VCaP (cell line): Measurements from ENCODE around the gene CCDC134.

Source experiments
- H3K27ac ChIP-seq: fragments of 450-650 bp; 2 replicates; pipeline ENCODE4 v1.5.1; 2017
- TF ChIP-seq, protein P1 (sequence below): fragments of 450-650 bp; conservative IDR thresholded peaks from 2 replicates; pipeline ENCODE4 v1.5.1; 2017; ENCODE audit warnings: mild to moderate bottlenecking, moderate library complexity

CCDC134 gene

DNA sequence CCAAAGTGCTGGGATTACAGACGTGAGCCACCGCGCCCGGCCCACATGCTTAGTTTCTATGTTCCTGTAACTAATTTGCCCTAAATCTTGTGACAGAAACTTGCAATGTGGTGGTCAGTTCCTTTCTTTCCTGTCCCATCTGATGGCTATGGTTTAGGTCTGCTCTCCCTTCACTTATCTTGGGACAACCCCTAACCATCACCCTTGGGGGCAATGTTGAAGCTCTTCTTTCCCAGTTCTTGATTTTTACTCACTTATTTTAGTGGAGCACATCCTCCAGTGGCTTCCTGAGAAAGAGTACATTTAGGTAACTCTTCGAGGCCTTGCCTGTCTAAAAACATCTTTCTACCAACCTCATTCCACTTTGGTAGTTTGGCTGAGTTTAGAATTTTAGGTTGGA lies 39.7 kb downstream of the CCDC134 start:
- TF ChIP-seq, protein P1, sequence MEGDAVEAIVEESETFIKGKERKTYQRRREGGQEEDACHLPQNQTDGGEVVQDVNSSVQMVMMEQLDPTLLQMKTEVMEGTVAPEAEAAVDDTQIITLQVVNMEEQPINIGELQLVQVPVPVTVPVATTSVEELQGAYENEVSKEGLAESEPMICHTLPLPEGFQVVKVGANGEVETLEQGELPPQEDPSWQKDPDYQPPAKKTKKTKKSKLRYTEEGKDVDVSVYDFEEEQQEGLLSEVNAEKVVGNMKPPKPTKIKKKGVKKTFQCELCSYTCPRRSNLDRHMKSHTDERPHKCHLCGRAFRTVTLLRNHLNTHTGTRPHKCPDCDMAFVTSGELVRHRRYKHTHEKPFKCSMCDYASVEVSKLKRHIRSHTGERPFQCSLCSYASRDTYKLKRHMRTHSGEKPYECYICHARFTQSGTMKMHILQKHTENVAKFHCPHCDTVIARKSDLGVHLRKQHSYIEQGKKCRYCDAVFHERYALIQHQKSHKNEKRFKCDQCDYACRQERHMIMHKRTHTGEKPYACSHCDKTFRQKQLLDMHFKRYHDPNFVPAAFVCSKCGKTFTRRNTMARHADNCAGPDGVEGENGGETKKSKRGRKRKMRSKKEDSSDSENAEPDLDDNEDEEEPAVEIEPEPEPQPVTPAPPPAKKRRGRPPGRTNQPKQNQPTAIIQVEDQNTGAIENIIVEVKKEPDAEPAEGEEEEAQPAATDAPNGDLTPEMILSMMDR, result no peak
- H3K27ac ChIP-seq, result no peak overlapping the region; the same call in 1 of the 2 replicates

DNA sequence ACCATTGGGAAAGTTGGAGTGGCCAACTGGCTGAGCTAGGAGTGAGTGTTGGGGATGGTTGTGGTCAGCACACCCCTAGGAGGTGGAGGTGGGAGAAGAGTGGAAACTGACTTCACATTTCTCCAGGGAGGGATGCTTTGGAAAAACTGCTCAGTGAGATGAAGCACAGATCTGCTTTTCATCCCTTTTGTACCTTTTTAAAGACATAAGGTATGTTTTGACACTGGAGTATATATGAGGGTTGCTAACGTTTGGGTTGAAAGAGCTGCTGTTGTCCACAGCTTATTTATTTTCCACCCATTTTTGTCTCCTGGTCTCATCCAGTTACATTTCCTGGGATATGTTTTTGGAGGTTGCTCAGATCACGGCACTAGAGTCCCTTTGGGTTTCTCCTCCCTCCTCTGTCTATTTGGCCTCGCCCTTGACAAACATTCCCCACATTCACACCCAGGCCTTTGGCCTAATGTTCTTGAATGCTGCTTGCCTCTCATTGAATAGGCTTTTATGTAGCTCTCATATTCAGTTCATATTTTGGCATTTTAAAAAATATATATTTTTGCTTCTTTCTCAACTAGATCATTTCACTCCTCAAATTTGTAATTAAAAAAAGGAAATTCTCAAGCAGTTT lies 40.7 kb downstream of the CCDC134 start:
- TF ChIP-seq, protein P1, result no peak
- peak overlapping the region; percentile 26 for H3K27ac ChIP-seq

DNA sequence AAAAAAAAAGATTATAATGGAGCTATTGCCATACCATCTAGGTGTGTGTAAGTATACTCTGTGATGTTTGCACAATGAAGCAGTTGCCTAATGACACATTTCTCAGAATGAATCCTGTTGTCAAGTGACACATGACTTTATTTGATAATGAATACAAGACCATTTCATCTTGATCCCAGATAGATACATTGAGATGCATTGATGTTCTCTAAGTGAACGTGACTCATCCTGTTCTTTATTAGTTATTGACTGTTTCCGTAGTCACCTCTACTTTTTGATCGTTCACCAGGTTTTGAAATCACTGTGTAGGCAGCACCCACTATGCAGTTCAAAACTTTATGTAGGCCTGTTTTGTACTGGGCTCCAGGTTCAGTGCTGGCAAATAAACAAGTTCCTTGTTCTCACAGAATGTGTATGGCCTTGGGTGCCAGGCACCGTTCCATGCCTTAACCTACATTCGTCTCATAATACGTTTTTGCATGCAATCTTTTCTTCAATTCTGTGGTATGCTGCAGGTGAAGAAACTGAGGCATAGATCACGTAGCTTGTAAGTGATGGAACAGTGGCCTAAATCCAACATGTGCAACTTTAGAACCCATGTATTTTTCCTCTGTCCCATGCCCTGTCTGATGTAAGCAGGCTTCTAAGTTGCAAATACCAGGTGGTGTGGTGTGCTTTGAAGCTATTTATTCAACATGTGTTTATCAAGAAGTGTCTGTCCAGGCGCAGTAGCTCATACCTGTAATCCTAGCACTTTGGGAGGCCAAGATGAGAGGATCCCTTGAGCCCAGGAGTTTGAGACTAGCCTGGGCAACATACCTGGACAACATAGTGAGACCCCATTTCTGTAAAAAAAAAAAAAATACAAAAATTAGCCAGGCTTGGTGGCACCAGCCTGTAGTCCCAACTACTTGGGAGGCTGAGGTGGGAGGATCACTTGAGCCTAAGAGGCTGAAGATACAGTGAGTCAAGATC lies 42.8 kb downstream of the CCDC134 start:
- TF ChIP-seq, protein P1, result no peak

DNA sequence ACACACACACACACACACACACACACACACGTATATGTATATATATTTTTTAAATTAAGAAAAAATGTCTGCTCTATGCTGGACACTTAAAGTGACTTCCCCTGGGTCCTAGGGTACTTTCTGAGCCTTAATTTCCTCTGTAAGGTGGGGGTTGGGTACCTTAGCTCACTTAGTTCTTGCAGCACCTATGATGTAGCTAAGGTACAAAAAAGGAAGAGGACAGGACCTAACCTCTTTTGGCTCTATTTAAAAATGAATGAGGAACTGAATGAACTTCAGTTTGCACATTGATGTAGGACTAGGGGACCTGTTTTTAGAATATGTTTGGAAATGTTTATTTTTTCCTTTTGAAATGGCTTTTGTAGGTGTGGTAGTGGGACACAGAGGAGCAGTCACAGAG lies 43.6 kb downstream of the CCDC134 start:
- peak overlapping the region; percentile 81 for H3K27ac ChIP-seq
- TF ChIP-seq, protein P1, result no peak

More for the DNA sequence above, 42.8 kb downstream of the CCDC134 start:
- H3K27ac ChIP-seq, result peak overlapping the region; percentile 81

DNA sequence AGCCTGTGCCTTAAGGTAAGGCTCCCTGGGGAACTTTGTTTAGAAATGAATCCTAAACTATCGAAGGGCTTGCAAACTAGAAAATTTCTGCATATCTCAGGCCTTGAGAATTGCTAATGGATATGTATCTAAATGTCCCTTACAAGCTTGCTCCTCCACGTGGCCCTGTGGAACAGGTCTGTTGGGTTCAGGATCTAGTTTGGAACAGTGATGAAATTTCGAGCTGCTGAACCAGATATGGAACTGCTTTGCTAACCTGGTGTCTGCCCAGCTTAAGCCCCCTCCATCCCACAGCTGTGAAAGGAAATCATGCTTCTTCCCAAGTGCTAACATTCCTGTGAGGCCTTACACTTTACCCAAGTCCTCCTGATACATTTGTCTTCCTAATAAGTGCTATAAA lies 44.0 kb downstream of the CCDC134 start:
- TF ChIP-seq, protein P1, result no peak
- H3K27ac ChIP-seq, result peak overlapping the region; percentile 81

DNA sequence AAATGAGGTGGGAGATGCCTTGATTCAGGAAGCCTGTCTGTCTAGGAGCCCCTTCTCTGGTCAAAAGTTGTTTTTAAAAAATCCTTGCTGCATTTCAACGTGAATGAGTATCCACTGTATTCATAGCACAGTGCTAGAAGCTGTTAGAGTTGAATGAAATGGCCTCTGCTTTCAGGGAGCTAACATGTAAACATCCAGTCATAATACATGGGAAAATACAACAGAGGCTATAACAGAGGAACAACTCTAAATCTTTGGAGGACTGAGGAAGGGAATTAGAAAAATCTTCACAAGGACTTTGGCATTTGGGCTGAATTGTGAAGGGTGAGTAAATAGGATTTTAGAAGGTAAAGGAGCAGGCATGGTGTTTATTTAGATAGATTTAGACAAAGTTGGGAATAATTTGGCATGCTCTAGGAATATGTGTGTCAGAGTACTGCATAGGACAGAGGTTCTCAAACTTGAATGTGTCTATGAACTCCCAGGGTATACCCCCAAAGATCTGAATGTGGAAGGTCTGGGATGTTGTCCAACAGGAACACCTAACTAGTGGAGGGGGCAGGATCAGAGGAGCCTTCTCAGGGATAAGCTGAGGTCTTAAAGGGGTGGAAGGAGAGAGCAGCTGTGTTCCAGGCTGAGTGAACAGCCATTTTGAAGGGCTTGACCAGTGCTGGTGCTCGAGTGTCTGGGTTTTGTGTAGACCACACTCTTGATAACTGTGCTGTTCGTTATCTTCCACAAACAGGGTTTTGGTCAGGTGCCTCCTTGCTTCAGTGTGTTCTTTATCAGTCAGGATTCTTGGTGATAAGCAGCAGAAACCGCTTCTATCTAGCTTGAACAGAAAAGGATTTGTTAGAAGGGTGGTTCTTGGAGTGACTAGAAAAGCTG lies 45.1 kb downstream of the CCDC134 start:
- TF ChIP-seq, protein P1, result no peak
- H3K27ac ChIP-seq, result peak overlapping the region; percentile 81
